Astrocyte of the cerebellum (primary cell): ENCODE measurements around the gene SCYGR7.
A peak's percentile ranks its signal among the peaks of the same experiment; 100 is the strongest.
"Not testable (repeated sequence)": the region's sequence is repeated elsewhere in the genome, so short reads cannot be mapped to it uniquely, and the experiment has no call there.

ENCODE experiments used
- DNase-seq: peaks from one replicate; pipeline ENCODE4 v3.0.0-alpha.2; 2011; ENCODE audit warnings: low read depth
- H3K4me3 ChIP-seq: 2 replicates; pipeline ENCODE4 v1.5.1; 2011; ENCODE audit warnings: mild to moderate bottlenecking, low read depth, low read length, moderate library complexity
- in situ Hi-C: cut with HindIII; loops from 2 replicates; pipeline ENCODE4 v1.10.0; 2017; ENCODE audit warnings: low sequenced_read_pairs
- TF ChIP-seq, protein P1 (sequence below): IDR thresholded peaks from 2 replicates; pipeline ENCODE4 v1.5.1; 2012; ENCODE audit warnings: low read length, low read depth, moderate library complexity, mild to moderate bottlenecking; ENCODE audit errors: missing control alignments

SCYGR7 gene

DNA sequence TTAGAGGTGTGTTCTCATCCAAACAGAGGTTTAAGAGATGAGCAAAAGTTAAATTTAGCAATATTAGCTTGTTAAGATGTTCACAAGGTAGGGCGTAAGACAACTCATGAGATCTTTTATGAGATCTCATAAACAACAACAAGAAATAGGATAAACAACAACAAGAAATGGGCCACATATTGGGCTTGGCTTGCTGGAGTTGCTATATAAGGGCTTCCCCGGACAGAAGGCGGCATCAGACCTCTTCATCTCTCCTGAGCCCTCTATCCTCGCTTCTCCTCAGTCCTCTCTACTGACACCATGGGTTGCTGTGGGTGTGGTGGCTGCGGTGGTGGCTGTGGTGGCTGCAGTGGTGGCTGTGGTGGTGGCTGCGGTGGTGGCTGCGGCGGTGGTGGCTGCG lies 17.5 kb downstream of the SCYGR7 start, which contains the start of gene SCYGR8:
Gene SCYGR8, plus strand, starts transcription at position 301 of the 400 bp plus-strand sequence. Its CDS starts 0 bp downstream, at position 301.
- in situ Hi-C loops: no loop called here
- TF ChIP-seq, protein P1, sequence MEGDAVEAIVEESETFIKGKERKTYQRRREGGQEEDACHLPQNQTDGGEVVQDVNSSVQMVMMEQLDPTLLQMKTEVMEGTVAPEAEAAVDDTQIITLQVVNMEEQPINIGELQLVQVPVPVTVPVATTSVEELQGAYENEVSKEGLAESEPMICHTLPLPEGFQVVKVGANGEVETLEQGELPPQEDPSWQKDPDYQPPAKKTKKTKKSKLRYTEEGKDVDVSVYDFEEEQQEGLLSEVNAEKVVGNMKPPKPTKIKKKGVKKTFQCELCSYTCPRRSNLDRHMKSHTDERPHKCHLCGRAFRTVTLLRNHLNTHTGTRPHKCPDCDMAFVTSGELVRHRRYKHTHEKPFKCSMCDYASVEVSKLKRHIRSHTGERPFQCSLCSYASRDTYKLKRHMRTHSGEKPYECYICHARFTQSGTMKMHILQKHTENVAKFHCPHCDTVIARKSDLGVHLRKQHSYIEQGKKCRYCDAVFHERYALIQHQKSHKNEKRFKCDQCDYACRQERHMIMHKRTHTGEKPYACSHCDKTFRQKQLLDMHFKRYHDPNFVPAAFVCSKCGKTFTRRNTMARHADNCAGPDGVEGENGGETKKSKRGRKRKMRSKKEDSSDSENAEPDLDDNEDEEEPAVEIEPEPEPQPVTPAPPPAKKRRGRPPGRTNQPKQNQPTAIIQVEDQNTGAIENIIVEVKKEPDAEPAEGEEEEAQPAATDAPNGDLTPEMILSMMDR: no peak
- no peak for DNase-seq
- H3K4me3 ChIP-seq: no peak within 1 kb of the TSS

DNA sequence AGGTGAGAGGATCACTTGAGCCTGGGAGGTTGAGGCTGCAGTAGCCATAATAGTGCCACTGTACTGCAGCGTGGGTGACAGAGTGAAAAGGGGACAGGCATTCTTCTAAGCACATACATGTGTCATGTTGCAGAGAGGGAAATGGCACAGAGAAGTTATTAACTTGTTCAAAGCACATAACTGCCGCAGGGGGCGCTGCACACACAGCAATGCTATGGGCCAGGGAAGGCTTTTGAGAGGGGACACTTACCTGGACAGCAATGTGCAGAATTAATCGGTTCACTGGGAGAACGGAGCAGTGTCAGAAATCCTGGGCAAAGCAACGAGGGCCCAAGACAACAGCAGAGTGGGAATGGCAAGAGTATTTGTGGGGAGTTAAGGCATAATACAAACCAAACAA lies 19.9 kb downstream of the SCYGR7 start:
- no peak for DNase-seq
- in situ Hi-C loops: no loop called here

DNA sequence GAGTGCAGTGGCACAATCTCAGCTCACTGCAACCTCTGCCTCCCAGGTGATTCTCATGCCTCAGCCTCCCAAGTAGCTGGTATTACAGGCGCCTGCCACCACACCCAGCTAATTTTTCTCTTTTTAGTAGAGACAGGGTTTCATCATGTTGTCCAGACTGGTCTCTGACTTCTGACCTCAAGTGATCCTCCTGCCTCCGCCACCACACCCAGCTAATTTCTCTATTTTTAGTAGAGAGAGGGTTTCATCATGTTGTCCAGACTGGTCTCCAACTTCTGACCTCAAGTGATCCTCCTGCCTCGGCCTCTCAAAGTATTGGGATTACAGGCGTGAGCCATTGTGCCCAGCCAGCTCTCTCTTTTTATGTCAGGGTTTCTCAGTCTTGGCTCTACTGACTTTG lies 28.1 kb downstream of the SCYGR7 start:
- H3K4me3 ChIP-seq, DNase-seq, in situ Hi-C loops: not testable (repeated sequence)

More for the DNA sequence above, 19.9 kb downstream of the SCYGR7 start:
- TF ChIP-seq, protein P1: peak; percentile 42
- H3K4me3 ChIP-seq: no peak overlapping the region

DNA sequence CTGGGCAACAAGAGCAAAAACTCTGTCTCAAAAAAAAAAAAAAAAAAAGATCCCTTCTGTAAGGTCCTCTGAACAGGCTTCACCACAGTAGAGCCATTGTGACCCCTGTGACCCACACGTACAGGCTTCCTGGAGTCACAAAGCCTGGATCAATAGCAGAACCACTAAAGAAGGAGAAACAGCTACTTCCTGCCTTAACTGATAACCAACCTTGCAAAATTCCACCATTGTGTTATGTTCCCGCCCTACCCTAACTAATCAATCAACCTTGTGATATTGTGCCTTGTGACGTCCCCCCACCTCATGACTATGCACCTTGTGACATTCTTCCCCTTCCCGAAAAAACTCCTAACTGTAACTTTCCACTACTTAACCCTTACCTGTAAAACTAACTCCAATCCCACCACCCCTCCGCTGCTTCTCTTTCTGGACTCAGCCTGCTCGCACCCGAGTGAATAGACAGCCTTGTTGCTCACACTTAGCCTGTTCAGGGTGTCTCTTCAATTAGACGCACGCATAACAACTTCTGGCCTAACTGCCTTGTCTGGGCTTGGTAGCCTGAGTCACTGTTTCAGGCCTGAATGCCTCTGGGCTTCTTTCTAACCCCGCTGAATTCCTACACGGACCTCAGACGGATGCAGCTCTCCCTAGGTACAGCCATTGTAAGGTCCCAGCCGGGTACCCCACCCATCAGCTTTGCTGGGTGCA lies 31.4 kb downstream of the SCYGR7 start:
- in situ Hi-C loops: no loop called here
- no peak overlapping the region for H3K4me3 ChIP-seq
- TF ChIP-seq, protein P1: no peak

DNA sequence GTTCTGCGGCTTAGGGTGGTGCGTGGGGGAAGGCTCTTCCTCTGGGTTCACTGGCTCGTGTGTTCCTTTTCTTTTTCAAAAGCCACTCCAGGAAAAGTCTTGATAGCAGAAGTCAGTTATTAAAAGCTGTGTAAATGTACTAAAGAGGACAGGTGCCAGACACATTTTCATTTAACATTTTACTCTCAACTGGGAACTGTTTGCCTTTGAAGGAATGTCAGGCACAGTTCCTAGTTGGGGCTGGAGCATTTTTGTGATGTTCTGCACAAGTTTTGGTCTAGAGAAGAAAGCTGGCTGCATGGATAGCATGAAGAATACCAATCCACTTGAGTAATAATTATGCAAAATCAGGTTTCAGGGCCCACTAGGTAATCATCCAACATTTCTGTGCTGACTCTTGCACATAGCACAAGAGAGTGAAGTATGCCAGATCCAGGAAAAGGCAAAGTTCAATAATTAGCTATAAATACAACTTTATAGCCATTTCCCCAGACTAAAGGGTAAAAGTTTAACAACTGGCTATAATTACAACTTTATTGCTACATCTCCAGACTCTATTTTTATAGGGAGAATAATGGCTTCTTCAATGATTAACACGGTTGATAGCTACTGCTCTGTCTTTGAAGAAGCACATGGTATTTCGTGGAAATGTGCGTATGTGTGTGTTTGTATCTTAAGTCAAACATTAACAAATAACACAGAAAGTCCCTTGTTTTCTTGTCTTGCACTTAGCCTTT lies 33.8 kb downstream of the SCYGR7 start:
- no peak for DNase-seq
- TF ChIP-seq, protein P1: no peak
- in situ Hi-C loops: no loop called here
- no peak overlapping the region for H3K4me3 ChIP-seq

More for the DNA sequence above, 31.4 kb downstream of the SCYGR7 start:
- DNase-seq: no peak

DNA sequence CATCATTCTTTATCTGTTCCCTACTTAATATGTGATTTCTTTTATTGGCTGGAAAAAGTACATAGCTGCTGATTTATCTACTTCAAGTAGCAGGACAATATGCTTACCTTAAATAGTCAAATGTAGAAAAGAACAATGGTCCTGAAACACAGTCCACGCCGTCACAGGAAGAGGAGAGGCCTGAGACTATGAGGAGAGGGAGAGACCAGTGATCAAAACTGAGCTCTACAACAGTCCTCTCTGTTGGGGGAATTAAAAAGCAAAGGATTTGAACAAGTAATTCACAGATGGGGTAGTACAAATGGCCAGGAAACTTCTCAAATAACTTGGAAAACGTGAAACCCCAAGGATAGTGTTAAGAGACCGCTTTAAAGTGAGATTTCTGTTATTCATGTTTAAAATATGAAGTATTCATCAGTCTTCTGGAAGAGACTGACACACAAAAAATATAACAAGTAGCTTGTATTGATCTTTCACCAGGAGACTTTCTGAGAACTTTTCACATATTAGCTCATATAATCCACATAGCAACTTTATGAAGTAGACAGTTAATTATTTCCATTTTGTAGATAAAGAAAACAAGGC lies 37.7 kb downstream of the SCYGR7 start:
- no peak overlapping the region for H3K4me3 ChIP-seq
- TF ChIP-seq, protein P1: no peak
- in situ Hi-C loops: no loop called here
- DNase-seq: no peak

DNA sequence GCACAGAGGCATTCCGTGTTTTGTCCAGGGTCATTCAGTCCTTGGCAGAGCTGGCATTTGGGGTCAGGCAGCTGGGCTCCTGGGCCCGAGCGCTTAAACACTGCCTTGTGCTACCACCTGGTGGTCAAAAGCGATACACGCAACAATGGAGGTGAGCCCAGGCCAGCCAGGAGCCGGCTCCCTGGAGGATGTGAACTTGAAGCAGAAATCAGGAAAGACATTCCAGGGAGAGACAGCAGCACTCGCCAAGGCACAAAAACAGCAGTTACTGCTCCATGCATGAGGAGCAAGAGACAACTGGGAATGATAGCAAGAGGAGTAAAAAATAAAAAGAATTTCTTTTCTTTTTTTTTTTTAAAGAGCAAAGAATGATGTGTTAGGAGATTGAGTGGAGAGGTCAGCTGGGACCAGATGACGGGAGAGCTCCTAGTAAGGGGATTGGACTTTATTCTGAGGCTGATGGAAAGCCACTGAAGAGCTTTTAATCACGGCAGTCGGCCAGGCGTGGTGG lies 38.3 kb downstream of the SCYGR7 start:
- TF ChIP-seq, protein P1: peak; percentile 83
- peak; percentile 56 for DNase-seq
- H3K4me3 ChIP-seq: no peak overlapping the region
- in situ Hi-C loops: no loop called here
